ENCODE data around the gene TTLL11. TPM values are rescaled to one million over a fixed set of nuclear protein-coding genes. Genes with fewer than 3 reads are reported as not detected.

Gene TTLL11
- total and polyA plus RNA-seq, 4 donors = 1.4 to 4.5 (median 3.6) TPM

DNA sequence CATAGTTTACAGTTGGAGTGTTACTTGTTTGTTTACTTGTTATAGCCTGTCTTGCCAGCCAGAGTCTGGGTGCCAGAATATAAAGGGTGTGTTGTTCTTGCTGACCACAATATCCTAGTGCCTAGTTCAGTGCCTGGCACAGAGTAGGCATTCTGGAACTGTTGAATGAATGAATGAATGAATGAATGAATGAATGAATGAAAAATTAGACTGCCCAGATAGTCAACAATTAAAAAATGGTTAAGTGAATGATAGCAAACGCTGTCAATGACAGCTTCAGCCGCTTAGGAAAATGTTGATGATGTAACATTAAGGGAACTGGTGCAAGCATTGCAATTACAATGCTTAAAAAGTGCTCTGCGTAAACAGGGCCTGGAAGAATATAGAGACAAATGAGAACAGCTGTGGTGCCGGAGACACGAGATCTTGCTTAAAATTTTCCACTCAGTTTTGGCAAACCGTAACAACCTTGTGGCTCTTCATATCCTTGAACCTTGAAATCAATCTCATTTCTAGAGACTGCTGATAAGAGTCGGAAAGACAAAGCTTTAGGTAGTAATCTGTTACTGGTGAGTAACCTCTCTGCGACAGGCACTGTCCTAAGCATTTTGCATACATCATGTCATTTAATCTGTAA is 4.7 kb upstream of the TTLL11 start:
- no peaks in the 10 kb centered on the region for H3K9me3 ChIP-seq (ENCODE audit: control insufficient read depth in 4 of 4, low read length in 3 of 4)
- H3K4me1 ChIP-seq (ENCODE audit: control insufficient read depth in 4 of 4, insufficient read depth in 4 of 4, low read length in 3 of 4) = peaks cover 2 to 9% (median 5%) of the 10 kb centered on the region in 4 donors
- no peaks in the 10 kb centered on the region for H3K36me3 ChIP-seq (ENCODE audit: control insufficient read depth in 4 of 4, insufficient read depth in 3 of 4, low read depth in 1 of 4, low read length in 3 of 4)
- no peak overlapping the region for H3K4me3 ChIP-seq (ENCODE audit: low read depth in 1 of 3, low read length in 3 of 3)
- no peaks in the 10 kb centered on the region for H3K27me3 ChIP-seq (ENCODE audit: control insufficient read depth in 4 of 4, insufficient read depth in 4 of 4, low read length in 3 of 4)
- WGBS = 60% methylated on average over 8 of the region's 8 CpGs
- no peak overlapping the region for H3K27ac ChIP-seq (ENCODE audit: low read depth in 1 of 2, low read length in 2 of 2)
- no peak overlapping the region for H3K9ac ChIP-seq (ENCODE audit: low read depth in 1 of 2, low read length in 2 of 2)
- no peak for DNase-seq (ENCODE audit: low spot score)
- TF ChIP-seq FOXA1 (IDR thresholded peaks at IDR 0.05) (no peak), RXRA (IDR thresholded peaks at IDR 0.05) (no peak), YY1 (IDR thresholded peaks at IDR 0.05) (no peak), SP1 (IDR thresholded peaks at IDR 0.05) (no peak), FOXA2 (IDR thresholded peaks at IDR 0.05) (no peak), EGR1 (IDR thresholded peaks at IDR 0.05; ENCODE audit: low read depth in 2 of 2) (no peak), RAD21 (IDR thresholded peaks at IDR 0.05) (no peak), TAF1 (conservative IDR thresholded peaks at IDR 0.05) (no peak), GABPA (IDR thresholded peaks at IDR 0.05 in 1 of 2, conservative IDR thresholded peaks at IDR 0.05 in 1 of 2) (no peak), NR2F2 (IDR thresholded peaks at IDR 0.05) (no peak), JUND (IDR thresholded peaks at IDR 0.05) (no peak), HNF4G (IDR thresholded peaks at IDR 0.05) (no peak), HNF4A (conservative IDR thresholded peaks at IDR 0.05) (no peak)
- TF ChIP-seq, protein P1, sequence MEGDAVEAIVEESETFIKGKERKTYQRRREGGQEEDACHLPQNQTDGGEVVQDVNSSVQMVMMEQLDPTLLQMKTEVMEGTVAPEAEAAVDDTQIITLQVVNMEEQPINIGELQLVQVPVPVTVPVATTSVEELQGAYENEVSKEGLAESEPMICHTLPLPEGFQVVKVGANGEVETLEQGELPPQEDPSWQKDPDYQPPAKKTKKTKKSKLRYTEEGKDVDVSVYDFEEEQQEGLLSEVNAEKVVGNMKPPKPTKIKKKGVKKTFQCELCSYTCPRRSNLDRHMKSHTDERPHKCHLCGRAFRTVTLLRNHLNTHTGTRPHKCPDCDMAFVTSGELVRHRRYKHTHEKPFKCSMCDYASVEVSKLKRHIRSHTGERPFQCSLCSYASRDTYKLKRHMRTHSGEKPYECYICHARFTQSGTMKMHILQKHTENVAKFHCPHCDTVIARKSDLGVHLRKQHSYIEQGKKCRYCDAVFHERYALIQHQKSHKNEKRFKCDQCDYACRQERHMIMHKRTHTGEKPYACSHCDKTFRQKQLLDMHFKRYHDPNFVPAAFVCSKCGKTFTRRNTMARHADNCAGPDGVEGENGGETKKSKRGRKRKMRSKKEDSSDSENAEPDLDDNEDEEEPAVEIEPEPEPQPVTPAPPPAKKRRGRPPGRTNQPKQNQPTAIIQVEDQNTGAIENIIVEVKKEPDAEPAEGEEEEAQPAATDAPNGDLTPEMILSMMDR (IDR thresholded peaks at IDR 0.05; ENCODE audit: low read depth, low read length, missing input control) = no peak
- TF ChIP-seq, protein P2, sequence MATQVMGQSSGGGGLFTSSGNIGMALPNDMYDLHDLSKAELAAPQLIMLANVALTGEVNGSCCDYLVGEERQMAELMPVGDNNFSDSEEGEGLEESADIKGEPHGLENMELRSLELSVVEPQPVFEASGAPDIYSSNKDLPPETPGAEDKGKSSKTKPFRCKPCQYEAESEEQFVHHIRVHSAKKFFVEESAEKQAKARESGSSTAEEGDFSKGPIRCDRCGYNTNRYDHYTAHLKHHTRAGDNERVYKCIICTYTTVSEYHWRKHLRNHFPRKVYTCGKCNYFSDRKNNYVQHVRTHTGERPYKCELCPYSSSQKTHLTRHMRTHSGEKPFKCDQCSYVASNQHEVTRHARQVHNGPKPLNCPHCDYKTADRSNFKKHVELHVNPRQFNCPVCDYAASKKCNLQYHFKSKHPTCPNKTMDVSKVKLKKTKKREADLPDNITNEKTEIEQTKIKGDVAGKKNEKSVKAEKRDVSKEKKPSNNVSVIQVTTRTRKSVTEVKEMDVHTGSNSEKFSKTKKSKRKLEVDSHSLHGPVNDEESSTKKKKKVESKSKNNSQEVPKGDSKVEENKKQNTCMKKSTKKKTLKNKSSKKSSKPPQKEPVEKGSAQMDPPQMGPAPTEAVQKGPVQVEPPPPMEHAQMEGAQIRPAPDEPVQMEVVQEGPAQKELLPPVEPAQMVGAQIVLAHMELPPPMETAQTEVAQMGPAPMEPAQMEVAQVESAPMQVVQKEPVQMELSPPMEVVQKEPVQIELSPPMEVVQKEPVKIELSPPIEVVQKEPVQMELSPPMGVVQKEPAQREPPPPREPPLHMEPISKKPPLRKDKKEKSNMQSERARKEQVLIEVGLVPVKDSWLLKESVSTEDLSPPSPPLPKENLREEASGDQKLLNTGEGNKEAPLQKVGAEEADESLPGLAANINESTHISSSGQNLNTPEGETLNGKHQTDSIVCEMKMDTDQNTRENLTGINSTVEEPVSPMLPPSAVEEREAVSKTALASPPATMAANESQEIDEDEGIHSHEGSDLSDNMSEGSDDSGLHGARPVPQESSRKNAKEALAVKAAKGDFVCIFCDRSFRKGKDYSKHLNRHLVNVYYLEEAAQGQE (IDR thresholded peaks at IDR 0.05) = no peak
- TF ChIP-seq, protein P3, sequence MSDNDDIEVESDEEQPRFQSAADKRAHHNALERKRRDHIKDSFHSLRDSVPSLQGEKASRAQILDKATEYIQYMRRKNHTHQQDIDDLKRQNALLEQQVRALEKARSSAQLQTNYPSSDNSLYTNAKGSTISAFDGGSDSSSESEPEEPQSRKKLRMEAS (IDR thresholded peaks at IDR 0.05) = no peak
- TF ChIP-seq, protein P4, sequence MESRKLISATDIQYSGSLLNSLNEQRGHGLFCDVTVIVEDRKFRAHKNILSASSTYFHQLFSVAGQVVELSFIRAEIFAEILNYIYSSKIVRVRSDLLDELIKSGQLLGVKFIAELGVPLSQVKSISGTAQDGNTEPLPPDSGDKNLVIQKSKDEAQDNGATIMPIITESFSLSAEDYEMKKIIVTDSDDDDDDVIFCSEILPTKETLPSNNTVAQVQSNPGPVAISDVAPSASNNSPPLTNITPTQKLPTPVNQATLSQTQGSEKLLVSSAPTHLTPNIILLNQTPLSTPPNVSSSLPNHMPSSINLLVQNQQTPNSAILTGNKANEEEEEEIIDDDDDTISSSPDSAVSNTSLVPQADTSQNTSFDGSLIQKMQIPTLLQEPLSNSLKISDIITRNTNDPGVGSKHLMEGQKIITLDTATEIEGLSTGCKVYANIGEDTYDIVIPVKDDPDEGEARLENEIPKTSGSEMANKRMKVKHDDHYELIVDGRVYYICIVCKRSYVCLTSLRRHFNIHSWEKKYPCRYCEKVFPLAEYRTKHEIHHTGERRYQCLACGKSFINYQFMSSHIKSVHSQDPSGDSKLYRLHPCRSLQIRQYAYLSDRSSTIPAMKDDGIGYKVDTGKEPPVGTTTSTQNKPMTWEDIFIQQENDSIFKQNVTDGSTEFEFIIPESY (IDR thresholded peaks at IDR 0.05) = no peak
- TF ChIP-seq, protein P5, sequence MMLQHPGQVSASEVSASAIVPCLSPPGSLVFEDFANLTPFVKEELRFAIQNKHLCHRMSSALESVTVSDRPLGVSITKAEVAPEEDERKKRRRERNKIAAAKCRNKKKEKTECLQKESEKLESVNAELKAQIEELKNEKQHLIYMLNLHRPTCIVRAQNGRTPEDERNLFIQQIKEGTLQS (IDR thresholded peaks at IDR 0.05) = no peak
